GM23338 (cell line): ENCODE results near the gene THSD8.

Experiments
- CREB1 ChIP-seq: fragments of 250-450 bp; sonication (Bioruptor Pico); IDR thresholded peaks from 2 replicates; pipeline ENCODE4 v1.5.0; 2020; ENCODE audit warnings: low read depth, mild to moderate bottlenecking, moderate library complexity
- EZH2 ChIP-seq: fragments of 200-600 bp; sonication (generic); IDR thresholded peaks from one replicate; pipeline ENCODE4 v1.8.0; 2017; ENCODE audit warnings: antibody characterized with exemption, mild to moderate bottlenecking, low read depth; ENCODE audit not compliant: unreplicated experiment
- EZH2phosphoT487 ChIP-seq: fragments of 200-600 bp; sonication (generic); IDR thresholded peaks from one replicate; pipeline ENCODE4 v1.8.1; 2018; ENCODE audit warnings: antibody characterized with exemption; ENCODE audit not compliant: unreplicated experiment
- JUNB ChIP-seq: IDR thresholded peaks from one replicate; pipeline ENCODE4 v1.6.1; 2016; ENCODE audit warnings: antibody characterized with exemption; ENCODE audit not compliant: unreplicated experiment
- POLR2AphosphoS5 ChIP-seq: IDR thresholded peaks from 2 replicates; pipeline ENCODE4 v1.6.1; 2016; ENCODE audit warnings: antibody characterized with exemption, low read depth
- ZNF114 ChIP-seq: fragments of 250-450 bp; sonication (Bioruptor Pico); IDR thresholded peaks from 2 replicates; pipeline ENCODE4 v1.5.0; 2020; ENCODE audit warnings: mild to moderate bottlenecking, moderate library complexity
- TF ChIP-seq, protein P1 (sequence below), 2 experiments: fragments of 200-600 bp in 1 of 2; sonication (generic) in 1 of 2; conservative IDR thresholded peaks; 2 replicates each; pipeline versions ENCODE4 v1.5.1 to v1.6.1; 2016 to 2017; ENCODE audit warnings: antibody characterized with exemption in 2 of 2, low read depth in 2 of 2, mild to moderate bottlenecking in 2 of 2, moderate library complexity in 1 of 2
- TF ChIP-seq, protein P2 (sequence below): IDR thresholded peaks from one replicate; pipeline ENCODE4 v1.6.1; 2018; ENCODE audit warnings: antibody characterized with exemption; ENCODE audit not compliant: unreplicated experiment
- TF ChIP-seq, protein P3 (sequence below): IDR thresholded peaks from 2 replicates; pipeline ENCODE4 v1.6.1; 2016; ENCODE audit warnings: antibody characterized with exemption

- TF ChIP-seq EZH2 (no peak), POLR2AphosphoS5 (no peak), JUNB (no peak), ZNF114 (CRISPR knock-in tag) (no peak), EZH2phosphoT487 (no peak), CREB1 (CRISPR knock-in tag) (no peak)
- TF ChIP-seq, protein P1, sequence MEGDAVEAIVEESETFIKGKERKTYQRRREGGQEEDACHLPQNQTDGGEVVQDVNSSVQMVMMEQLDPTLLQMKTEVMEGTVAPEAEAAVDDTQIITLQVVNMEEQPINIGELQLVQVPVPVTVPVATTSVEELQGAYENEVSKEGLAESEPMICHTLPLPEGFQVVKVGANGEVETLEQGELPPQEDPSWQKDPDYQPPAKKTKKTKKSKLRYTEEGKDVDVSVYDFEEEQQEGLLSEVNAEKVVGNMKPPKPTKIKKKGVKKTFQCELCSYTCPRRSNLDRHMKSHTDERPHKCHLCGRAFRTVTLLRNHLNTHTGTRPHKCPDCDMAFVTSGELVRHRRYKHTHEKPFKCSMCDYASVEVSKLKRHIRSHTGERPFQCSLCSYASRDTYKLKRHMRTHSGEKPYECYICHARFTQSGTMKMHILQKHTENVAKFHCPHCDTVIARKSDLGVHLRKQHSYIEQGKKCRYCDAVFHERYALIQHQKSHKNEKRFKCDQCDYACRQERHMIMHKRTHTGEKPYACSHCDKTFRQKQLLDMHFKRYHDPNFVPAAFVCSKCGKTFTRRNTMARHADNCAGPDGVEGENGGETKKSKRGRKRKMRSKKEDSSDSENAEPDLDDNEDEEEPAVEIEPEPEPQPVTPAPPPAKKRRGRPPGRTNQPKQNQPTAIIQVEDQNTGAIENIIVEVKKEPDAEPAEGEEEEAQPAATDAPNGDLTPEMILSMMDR (conservative IDR thresholded peaks at IDR 0.05; ENCODE audit: low read depth in 2 of 2), result no peak
- TF ChIP-seq, protein P2, sequence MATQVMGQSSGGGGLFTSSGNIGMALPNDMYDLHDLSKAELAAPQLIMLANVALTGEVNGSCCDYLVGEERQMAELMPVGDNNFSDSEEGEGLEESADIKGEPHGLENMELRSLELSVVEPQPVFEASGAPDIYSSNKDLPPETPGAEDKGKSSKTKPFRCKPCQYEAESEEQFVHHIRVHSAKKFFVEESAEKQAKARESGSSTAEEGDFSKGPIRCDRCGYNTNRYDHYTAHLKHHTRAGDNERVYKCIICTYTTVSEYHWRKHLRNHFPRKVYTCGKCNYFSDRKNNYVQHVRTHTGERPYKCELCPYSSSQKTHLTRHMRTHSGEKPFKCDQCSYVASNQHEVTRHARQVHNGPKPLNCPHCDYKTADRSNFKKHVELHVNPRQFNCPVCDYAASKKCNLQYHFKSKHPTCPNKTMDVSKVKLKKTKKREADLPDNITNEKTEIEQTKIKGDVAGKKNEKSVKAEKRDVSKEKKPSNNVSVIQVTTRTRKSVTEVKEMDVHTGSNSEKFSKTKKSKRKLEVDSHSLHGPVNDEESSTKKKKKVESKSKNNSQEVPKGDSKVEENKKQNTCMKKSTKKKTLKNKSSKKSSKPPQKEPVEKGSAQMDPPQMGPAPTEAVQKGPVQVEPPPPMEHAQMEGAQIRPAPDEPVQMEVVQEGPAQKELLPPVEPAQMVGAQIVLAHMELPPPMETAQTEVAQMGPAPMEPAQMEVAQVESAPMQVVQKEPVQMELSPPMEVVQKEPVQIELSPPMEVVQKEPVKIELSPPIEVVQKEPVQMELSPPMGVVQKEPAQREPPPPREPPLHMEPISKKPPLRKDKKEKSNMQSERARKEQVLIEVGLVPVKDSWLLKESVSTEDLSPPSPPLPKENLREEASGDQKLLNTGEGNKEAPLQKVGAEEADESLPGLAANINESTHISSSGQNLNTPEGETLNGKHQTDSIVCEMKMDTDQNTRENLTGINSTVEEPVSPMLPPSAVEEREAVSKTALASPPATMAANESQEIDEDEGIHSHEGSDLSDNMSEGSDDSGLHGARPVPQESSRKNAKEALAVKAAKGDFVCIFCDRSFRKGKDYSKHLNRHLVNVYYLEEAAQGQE, result no peak
- TF ChIP-seq, protein P3, sequence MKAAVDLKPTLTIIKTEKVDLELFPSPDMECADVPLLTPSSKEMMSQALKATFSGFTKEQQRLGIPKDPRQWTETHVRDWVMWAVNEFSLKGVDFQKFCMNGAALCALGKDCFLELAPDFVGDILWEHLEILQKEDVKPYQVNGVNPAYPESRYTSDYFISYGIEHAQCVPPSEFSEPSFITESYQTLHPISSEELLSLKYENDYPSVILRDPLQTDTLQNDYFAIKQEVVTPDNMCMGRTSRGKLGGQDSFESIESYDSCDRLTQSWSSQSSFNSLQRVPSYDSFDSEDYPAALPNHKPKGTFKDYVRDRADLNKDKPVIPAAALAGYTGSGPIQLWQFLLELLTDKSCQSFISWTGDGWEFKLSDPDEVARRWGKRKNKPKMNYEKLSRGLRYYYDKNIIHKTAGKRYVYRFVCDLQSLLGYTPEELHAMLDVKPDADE, result no peak
Measured at GRCh38 chr19:12770922-12771321, 30.9 kb upstream of the THSD8 start.
